ENCODE results near the gene LPP.
A peak's percentile ranks its signal among the peaks of the same experiment; 100 is the strongest.

DNA sequence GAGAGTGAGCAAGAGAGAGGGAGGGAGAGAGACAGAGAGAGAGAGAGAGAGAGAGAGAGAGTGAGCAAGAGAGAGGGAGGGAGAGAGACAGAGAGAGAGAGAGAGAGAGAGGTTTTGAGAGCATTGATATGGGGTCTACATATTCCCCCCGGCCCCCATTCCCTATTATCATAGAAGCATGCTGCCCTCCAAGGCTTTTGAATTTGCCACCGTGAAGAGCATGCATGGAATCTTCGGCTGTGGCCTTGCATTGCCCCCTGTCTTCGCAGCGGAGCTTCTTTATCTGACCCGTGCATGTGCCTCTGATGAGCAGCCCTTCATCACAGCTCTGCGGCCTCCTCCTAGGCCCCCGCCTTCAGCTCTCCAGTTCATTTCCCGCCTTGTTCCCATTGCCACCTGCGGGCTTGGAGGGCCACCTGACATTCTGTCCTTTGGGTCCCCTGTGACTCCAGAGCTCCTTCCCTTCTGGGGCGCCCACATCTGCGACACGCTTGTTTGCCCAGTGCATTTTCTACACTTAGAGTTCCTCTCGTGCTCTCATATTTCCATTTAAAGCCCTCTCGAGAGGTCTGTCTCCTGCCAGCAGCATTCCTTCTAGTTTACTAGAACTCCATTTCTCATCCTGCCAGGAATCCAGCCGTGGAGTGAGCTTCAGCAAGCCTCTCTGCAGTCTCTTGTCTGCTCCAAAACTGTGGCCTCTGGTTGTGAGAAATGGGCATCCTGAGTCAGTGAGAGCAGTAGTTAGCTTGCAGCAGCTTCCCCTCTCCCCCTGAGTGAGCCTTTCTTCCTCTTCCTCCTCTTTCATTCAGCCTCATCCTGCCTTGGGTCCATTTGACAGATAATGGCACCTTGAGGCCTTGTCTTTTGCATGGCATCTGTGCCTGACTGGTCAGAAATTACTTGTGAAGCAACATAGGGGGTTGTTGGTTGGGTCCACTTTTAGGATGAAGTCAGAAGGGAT, 25.3 kb downstream of the LPP start:
- TF ChIP-seq, protein P1, sequence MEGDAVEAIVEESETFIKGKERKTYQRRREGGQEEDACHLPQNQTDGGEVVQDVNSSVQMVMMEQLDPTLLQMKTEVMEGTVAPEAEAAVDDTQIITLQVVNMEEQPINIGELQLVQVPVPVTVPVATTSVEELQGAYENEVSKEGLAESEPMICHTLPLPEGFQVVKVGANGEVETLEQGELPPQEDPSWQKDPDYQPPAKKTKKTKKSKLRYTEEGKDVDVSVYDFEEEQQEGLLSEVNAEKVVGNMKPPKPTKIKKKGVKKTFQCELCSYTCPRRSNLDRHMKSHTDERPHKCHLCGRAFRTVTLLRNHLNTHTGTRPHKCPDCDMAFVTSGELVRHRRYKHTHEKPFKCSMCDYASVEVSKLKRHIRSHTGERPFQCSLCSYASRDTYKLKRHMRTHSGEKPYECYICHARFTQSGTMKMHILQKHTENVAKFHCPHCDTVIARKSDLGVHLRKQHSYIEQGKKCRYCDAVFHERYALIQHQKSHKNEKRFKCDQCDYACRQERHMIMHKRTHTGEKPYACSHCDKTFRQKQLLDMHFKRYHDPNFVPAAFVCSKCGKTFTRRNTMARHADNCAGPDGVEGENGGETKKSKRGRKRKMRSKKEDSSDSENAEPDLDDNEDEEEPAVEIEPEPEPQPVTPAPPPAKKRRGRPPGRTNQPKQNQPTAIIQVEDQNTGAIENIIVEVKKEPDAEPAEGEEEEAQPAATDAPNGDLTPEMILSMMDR (IDR thresholded peaks at IDR 0.05): peak in 1 of 5 experiments; percentile 30
- TF ChIP-seq POLR2A (IDR thresholded peaks at IDR 0.05) (no peak), EP300 (IDR thresholded peaks at IDR 0.05) (peak in 1 of 2 donors; percentile 69)

Data from tibial nerve (tissue), 4 donors.